NCI-H510A (cell line): ENCODE results near the gene EEFSEC.
A peak's percentile ranks its signal among the peaks of the same experiment; 100 is the strongest.

Experiments used
- DNase-seq: peaks from one replicate; lab custom pipeline; 2025; lab: John Stamatoyannopoulos, UW

EEFSEC gene

GRCh38 chr3:128335621-128336296 is 182.5 kb downstream of the EEFSEC start:
- no peak for DNase-seq

GRCh38 chr3:128336337-128337156 is 183.3 kb downstream of the EEFSEC start:
- DNase-seq = no peak

GRCh38 chr3:128337305-128337704 is 184.0 kb downstream of the EEFSEC start:
- DNase-seq = no peak

- DNase-seq = no peak
Observed at GRCh38 chr3:128338536-128339330, 185.5 kb downstream of the EEFSEC start.

GRCh38 chr3:128339491-128340012 is 186.3 kb downstream of the EEFSEC start:
- DNase-seq = no peak

GRCh38 chr3:128340198-128340903 is 187.1 kb downstream of the EEFSEC start:
- DNase-seq = no peak

GRCh38 chr3:128340904-128341555 is 187.7 kb downstream of the EEFSEC start:
- DNase-seq = no peak

- no peak for DNase-seq
Observed at GRCh38 chr3:128341659-128342395, 188.5 kb downstream of the EEFSEC start.

- DNase-seq = no peak
Observed at GRCh38 chr3:128342701-128343180, 189.5 kb downstream of the EEFSEC start.

- DNase-seq = peak; percentile 31
Observed at GRCh38 chr3:128343287-128344051, 190.2 kb downstream of the EEFSEC start.

- DNase-seq = no peak
Observed at GRCh38 chr3:128344052-128344735, 190.9 kb downstream of the EEFSEC start.

GRCh38 chr3:128345196-128345595 is 191.9 kb downstream of the EEFSEC start:
- no peak for DNase-seq

GRCh38 chr3:128346562-128346961 is 193.3 kb downstream of the EEFSEC start:
- DNase-seq = no peak

- no peak for DNase-seq
Observed at GRCh38 chr3:128347282-128347681, 194.0 kb downstream of the EEFSEC start.

GRCh38 chr3:128348075-128348474 is 194.8 kb downstream of the EEFSEC start:
- no peak for DNase-seq

GRCh38 chr3:128348805-128349531 is 195.7 kb downstream of the EEFSEC start:
- DNase-seq = no peak

- DNase-seq = no peak
Observed at GRCh38 chr3:128349963-128350599, 196.8 kb downstream of the EEFSEC start.

GRCh38 chr3:128351546-128351945 is 198.3 kb downstream of the EEFSEC start:
- DNase-seq = no peak
